ENCODE measurements around the gene C15orf61.

The C15orf61 gene

GRCh38 chr15:67551207-67551743, 30.3 kb downstream of the C15orf61 start:
- Histone ChIP-seq H3K27ac (no peak overlapping the region), H3K9me3 (no peaks in the 10 kb centered on the region), H3K27me3 (no peaks in the 10 kb centered on the region), H3K4me1 (peaks cover 0 to 6% (median 0%) of the 10 kb centered on the region in 4 donors), H3K4me3 (no peak overlapping the region), H3K36me3 (peaks cover 7 to 33% (median 15%) of the 10 kb centered on the region in 3 donors)
- no peak for TF ChIP-seq CTCF (IDR thresholded peaks at IDR 0.05)
- DNase-seq: no peak
- intact Hi-C loops (cut with DNase I; ENCODE audit: low total_unique reads): no loop called here

GRCh38 chr15:67554580-67554979, 33.6 kb downstream of the C15orf61 start:
- no peaks in the 10 kb centered on the region for H3K4me1 ChIP-seq
- DNase-seq: no peak
- peaks cover 7 to 49% (median 28%) of the 10 kb centered on the region in 3 donors for H3K36me3 ChIP-seq
- H3K9me3 ChIP-seq: no peaks in the 10 kb centered on the region
- intact Hi-C loops (cut with DNase I; ENCODE audit: low total_unique reads): no loop called here
- no peak overlapping the region for H3K4me3 ChIP-seq
- no peak overlapping the region for H3K27ac ChIP-seq
- no peak for TF ChIP-seq CTCF (IDR thresholded peaks at IDR 0.05)
- H3K27me3 ChIP-seq: no peaks in the 10 kb centered on the region

GRCh38 chr15:67556976-67557570, 36.1 kb downstream of the C15orf61 start:
- no peak for TF ChIP-seq CTCF (IDR thresholded peaks at IDR 0.05)
- Histone ChIP-seq H3K9me3 (no peaks in the 10 kb centered on the region), H3K27me3 (no peaks in the 10 kb centered on the region), H3K4me3 (no peak overlapping the region), H3K27ac (no peak overlapping the region), H3K4me1 (no peaks in the 10 kb centered on the region), H3K36me3 (peaks cover 0 to 39% (median 20%) of the 10 kb centered on the region in 3 donors)
- DNase-seq: no peak
- intact Hi-C loops (cut with DNase I; ENCODE audit: low total_unique reads): no loop called here

DNA sequence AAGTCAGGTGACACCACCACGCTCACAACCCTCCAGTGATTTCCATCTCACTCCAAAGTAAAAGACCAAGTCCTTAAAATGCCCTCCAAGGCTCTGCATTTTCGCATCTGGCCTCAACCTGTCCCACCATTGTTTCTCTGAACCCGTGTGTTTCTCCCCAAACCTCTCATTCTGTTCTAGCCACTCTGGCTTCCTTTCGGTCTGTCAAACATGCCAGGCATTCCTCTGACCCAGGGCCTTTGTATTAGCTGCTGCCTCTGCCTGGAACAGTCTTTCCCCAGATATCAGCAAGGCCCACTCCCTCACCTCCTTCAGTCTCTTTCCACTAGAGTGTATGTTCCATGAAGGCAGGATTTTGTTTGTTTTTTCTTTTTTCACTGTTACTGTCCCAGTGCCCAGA, 37.6 kb downstream of the C15orf61 start:
- intact Hi-C loops (cut with DNase I; ENCODE audit: low total_unique reads): no loop called here
- Histone ChIP-seq H3K27me3 (no peaks in the 10 kb centered on the region), H3K27ac (no peak overlapping the region), H3K36me3 (peaks cover 0 to 27% (median 13%) of the 10 kb centered on the region in 3 donors), H3K4me1 (no peaks in the 10 kb centered on the region), H3K4me3 (no peak overlapping the region), H3K9me3 (no peaks in the 10 kb centered on the region)
- no peak for TF ChIP-seq CTCF (IDR thresholded peaks at IDR 0.05)
- DNase-seq: no peak

DNA sequence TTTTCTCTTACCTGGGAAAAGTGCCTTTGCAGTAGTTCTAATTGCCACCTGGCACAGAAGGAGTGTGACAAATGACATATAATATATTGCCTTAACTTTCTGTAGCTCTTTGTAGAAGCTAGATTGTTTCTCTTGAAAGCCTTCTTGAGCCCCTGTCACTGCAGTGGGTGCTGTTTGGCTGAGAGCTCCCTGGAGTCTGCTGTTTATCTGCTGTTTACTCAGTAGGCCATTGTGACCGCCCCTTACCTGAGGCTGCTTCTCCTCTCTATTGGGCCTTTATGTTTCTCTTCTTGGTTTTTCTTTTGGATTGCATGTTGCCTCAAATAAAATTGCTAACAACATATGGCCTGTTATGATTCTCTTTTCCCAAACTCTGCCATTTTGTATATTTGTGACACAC, 38.2 kb downstream of the C15orf61 start:
- peaks cover 0 to 27% (median 13%) of the 10 kb centered on the region in 3 donors for H3K36me3 ChIP-seq

More for the DNA sequence above, 38.2 kb downstream of the C15orf61 start:
- intact Hi-C loops (cut with DNase I; ENCODE audit: low total_unique reads): no loop called here
- no peak for TF ChIP-seq CTCF (IDR thresholded peaks at IDR 0.05)
- no peak for DNase-seq
- no peaks in the 10 kb centered on the region for H3K4me1 ChIP-seq
- H3K4me3 ChIP-seq: no peak overlapping the region
- no peak overlapping the region for H3K27ac ChIP-seq
- H3K27me3 ChIP-seq: no peaks in the 10 kb centered on the region
- no peaks in the 10 kb centered on the region for H3K9me3 ChIP-seq
